Ovary (tissue), 9 donors: Measurements from ENCODE around the gene NR4A2. TPM values are rescaled to one million over a fixed set of nuclear protein-coding genes. Genes with fewer than 3 reads are reported as not detected.

Experiments used
- DNase-seq, 5 donors: peaks; one replicate each; pipeline ENCODE4 v3.0.0-alpha.2; 2019 to 2020
- H3K27ac ChIP-seq, 2 donors: fragments of 200-600 bp; one replicate each; pipeline versions ENCODE4 v1.5.1 to v1.8.0; 2019 to 2022
- H3K27me3 ChIP-seq: fragments of 200-600 bp; one replicate; pipeline ENCODE4 v1.8.0; 2022
- H3K36me3 ChIP-seq: fragments of 200-600 bp; sonication (generic); one replicate; pipeline ENCODE4 v1.5.1; 2019
- H3K4me1 ChIP-seq: one replicate; pipeline ENCODE4 v1.8.1; 2013; ENCODE audit warnings: mild to moderate bottlenecking, moderate library complexity; ENCODE audit not compliant: insufficient read depth
- H3K4me3 ChIP-seq: fragments of 200-600 bp; sonication (generic); one replicate; pipeline ENCODE4 v1.5.1; 2017
- H3K9me3 ChIP-seq, 2 donors: fragments of 200-600 bp in 1 of 2; sonication (generic) in 1 of 2; one replicate each; pipeline versions ENCODE4 v1.5.1 to v1.8.1; 2013 to 2019; ENCODE audit warnings: mild to moderate bottlenecking in 1 of 2, moderate library complexity in 1 of 2
- EP300 ChIP-seq: sonication (generic); formaldehyde crosslinking; IDR thresholded peaks from one replicate; pipeline ENCODE4 v1.6.1; 2017; ENCODE audit warnings: antibody characterized with exemption
- POLR2A ChIP-seq: fragments of 450-650 bp; IDR thresholded peaks from one replicate; pipeline ENCODE4 v1.6.1; 2017; ENCODE audit warnings: antibody characterized with exemption, mild to moderate bottlenecking, moderate library complexity
- WGBS, 3 donors: extraction: QIAGEN DNeasy Blood & Tissue Kit in 1 of 3; methylation state at CpG; one replicate each; pipeline versions ENCODE4 v1.1.5 to v1.1.7; 2013 to 2017; 5-methylcytosine and 5-hydroxymethylcytosine counted together
- intact Hi-C, 4 donors: fragments of 100-400 bp; cut with DNase I; formaldehyde crosslinking; loops; one replicate each; pipeline versions ENCODE4 v1.11.0 to v1.15.1; 2022 to 2023
- polyA plus RNA-seq, 2 donors: library from polyadenylated mRNA; stranded (reverse); fragments of 200-250 nt in 1 of 2; fragments of 350-450 nt in 1 of 2; fragmentation: Illumina TruSeq in 1 of 2; extraction: RNeasy Lipid Tissue Mini Kit (QIAGEN cat#74804) in 1 of 2; gene quantifications; one replicate each; pipeline ENCODE4 v1.2.3, GENCODE V29; 2013 to 2014
- total RNA-seq, 7 donors: library from RNA; depleted of rRNA in 2 of 7; stranded (reverse); fragments of >200 nt in 2 of 7; fragmentation: NEBNext Ultra II Directional in 3 of 7; extraction: Animal tissue kit (Norgen Biotek cat#: 25700) in 3 of 7; gene quantifications; one replicate each; pipeline versions ENCODE4 v1.1.0 to v1.2.4, GENCODE V29; 2016 to 2023
- TF ChIP-seq, protein P1 (sequence below), 3 donors: fragments of 450-650 bp in 2 of 3; fragments of 200-600 bp in 1 of 3; IDR thresholded peaks; one replicate each; pipeline versions ENCODE4 v1.5.1 to v1.8.0; 2016 to 2022; ENCODE audit warnings: antibody characterized with exemption in 3 of 3, mild to moderate bottlenecking in 1 of 3
- donor health status: DM: no; HTN: no; CAD: no; lungs with moderate emphysema.
- donor health status: DM: no; HTN: no; CAD: no.
- donor health status: Bipolar disorder and iron deficiency.
- donor health status: DM: yes; HTN: yes; CAD: no.
- donor health status: DM: no; HTN: no; CAD: no.
- donor health status: DM: yes; HTN: yes; CAD: no.

The NR4A2 gene
- total and polyA plus RNA-seq, 9 donors, result 4.4 to 259 (median 45.6) TPM

DNA sequence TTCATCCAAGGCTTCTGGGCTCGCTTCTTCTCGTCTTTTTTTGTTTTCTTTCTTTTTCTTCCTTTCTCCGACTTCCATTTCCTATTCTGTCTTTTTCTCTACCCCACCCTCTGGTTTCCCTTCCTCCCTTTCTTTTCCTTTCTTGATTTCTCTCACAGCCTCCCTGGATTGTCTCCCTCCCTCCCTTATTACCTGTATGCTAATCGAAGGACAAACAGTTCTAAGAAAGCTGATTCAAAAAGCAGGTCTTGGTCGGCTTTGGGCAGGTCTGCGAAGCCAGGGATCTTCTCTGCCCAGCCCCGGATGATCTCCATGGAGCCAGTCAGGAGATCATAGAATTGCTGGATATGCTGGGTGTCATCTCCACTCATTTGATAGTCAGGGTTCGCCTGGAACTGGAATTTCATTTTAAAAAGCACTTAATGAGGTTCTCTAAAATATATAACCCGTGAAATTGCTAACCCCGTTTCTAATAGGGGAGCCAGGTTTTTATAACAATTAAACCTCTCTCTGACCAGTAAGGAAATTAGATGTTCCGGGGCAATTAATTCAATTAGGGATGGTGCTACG, 5.9 kb downstream of the NR4A2 start:
- Histone ChIP-seq H3K27me3 (no peaks in the 10 kb centered on the region), H3K36me3 (no peaks in the 10 kb centered on the region), H3K4me1 (peaks cover 10% of the 10 kb centered on the region), H3K4me3 (no peak overlapping the region), H3K9me3 (no peaks in the 10 kb centered on the region), H3K27ac (no peak overlapping the region)
- WGBS, 3 donors, result 89 to 93% (median 90%) methylated on average over 12 of the region's 12 CpGs
- TF ChIP-seq EP300 (no peak), POLR2A (no peak)
- TF ChIP-seq, protein P1, sequence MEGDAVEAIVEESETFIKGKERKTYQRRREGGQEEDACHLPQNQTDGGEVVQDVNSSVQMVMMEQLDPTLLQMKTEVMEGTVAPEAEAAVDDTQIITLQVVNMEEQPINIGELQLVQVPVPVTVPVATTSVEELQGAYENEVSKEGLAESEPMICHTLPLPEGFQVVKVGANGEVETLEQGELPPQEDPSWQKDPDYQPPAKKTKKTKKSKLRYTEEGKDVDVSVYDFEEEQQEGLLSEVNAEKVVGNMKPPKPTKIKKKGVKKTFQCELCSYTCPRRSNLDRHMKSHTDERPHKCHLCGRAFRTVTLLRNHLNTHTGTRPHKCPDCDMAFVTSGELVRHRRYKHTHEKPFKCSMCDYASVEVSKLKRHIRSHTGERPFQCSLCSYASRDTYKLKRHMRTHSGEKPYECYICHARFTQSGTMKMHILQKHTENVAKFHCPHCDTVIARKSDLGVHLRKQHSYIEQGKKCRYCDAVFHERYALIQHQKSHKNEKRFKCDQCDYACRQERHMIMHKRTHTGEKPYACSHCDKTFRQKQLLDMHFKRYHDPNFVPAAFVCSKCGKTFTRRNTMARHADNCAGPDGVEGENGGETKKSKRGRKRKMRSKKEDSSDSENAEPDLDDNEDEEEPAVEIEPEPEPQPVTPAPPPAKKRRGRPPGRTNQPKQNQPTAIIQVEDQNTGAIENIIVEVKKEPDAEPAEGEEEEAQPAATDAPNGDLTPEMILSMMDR (IDR thresholded peaks at IDR 0.05), result no peak
- DNase-seq, result no peak
- intact Hi-C loops, result no loop called here

DNA sequence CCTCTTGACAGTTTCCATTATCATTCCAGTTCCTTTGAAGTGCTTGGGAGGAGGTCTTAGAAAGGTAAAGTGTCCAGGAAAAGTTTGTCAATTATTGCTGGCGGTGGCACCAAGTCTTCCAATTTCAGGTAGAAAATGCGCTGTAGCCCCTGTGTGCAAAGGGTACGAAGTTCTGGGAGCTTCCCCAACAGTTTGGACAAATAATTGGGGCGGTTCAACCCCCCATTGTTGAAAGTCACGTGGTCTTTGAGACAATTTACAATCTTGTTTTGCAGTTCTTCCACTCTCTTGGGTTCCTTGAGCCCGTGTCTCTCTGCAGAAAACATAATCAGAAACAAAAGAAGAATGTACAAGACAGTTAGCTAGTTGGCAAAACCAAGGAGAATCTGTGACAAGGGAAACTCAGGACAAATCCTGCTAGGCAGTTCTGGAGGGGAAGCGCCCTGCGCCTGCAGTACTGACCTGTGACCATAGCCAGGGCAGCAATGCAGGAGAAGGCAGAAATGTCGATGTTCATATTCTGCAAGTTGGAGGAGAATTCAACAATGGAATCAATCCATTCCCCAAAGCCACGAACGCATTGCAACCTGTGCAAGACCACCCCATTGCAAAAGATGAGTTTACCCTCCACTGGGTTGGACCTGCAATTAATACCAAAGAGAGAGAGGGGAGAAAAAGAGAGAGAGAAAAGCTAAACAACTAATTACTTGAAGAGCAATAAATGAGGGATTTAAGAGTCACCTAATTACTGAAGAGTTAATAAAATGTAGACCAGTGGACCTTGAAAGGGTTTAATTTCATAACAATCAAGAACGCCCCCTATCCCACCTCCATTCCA, 6.6 kb downstream of the NR4A2 start:
- no peak overlapping the region for H3K27ac ChIP-seq
- intact Hi-C loops, result no loop called here

DNA sequence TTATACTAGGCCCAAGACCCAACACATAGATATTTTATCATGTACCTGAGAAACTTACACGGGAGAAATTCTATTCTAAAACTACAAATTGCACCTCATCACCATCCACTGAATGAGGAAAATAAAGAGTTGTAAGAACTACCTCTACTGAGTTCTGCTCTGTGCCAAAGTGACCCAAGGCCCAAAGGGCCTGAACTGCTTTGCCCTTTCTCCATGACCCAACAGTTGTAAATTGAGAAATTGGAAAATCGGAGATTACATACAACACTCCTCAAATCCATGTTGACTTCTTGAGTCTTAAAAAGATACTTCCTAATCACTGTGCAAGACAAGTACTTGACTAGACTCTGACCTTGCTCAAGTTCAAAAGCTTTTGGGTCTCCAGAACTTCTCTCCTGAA, 8.8 kb downstream of the NR4A2 start:
- no peak overlapping the region for H3K27ac ChIP-seq
- no peak for DNase-seq

More for the DNA sequence above, 6.6 kb downstream of the NR4A2 start:
- WGBS, 3 donors, result 92 to 94% (median 92%) methylated on average over 12 of the region's 12 CpGs
- H3K27me3 ChIP-seq, result no peaks in the 10 kb centered on the region
- H3K9me3 ChIP-seq, result no peaks in the 10 kb centered on the region
- peaks cover 9% of the 10 kb centered on the region for H3K4me1 ChIP-seq
- no peak for DNase-seq
- H3K36me3 ChIP-seq, result no peaks in the 10 kb centered on the region
- no peak overlapping the region for H3K4me3 ChIP-seq
- TF ChIP-seq EP300 (no peak), POLR2A (no peak)
- TF ChIP-seq, protein P1 (IDR thresholded peaks at IDR 0.05), result no peak

DNA sequence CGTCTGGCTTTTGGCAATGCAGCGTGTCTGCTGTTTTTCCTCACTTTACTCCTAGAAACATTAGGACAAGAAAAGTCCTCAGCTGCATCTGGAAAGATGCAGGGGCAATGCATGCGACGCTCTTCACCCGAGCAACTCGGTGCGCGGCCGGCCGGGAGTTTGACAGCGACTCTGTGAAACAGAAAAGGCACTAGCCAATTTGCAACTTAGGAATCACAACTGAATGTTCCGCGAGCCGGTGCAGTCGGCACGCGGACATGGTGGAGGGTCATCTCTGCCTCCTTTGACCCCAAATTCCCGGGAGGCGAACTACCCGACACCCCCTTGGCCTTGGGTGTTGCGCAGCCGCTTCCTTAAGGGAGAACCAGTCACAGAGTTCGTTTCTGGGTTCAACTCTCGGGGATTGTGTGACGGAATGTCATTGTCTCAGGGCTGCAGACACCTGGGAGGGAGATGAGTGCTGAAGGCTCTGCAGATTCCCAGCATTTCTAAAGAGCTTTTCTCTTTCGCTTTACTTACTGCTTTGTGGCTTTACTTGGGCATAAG, 9.8 kb downstream of the NR4A2 start:
- intact Hi-C loops, result no loop called here
- H3K27ac ChIP-seq, result no peak overlapping the region
- no peak overlapping the region for H3K4me3 ChIP-seq
- 22 to 24% (median 24%) methylated on average over 26 of the region's 26 CpGs for WGBS, 3 donors
- DNase-seq, result peak in 1 of 5 donors; percentile 27
- TF ChIP-seq POLR2A (no peak), EP300 (no peak)
- TF ChIP-seq, protein P1 (IDR thresholded peaks at IDR 0.05), result no peak
- no peaks in the 10 kb centered on the region for H3K9me3 ChIP-seq
- no peaks in the 10 kb centered on the region for H3K27me3 ChIP-seq
- no peaks in the 10 kb centered on the region for H3K36me3 ChIP-seq
- peaks cover 5% of the 10 kb centered on the region for H3K4me1 ChIP-seq

More for the DNA sequence above, 8.8 kb downstream of the NR4A2 start:
- Histone ChIP-seq H3K36me3 (no peaks in the 10 kb centered on the region), H3K4me3 (no peak overlapping the region), H3K27me3 (no peaks in the 10 kb centered on the region), H3K4me1 (peaks cover 5% of the 10 kb centered on the region), H3K9me3 (no peaks in the 10 kb centered on the region)
- TF ChIP-seq EP300 (no peak), POLR2A (no peak)
- TF ChIP-seq, protein P1 (IDR thresholded peaks at IDR 0.05), result no peak
- WGBS, 3 donors, result 91 to 95% (median 91%) methylated on average over 2 of the region's 2 CpGs
- intact Hi-C loops, result no loop called here
